ENCODE measurements around the gene TAMALIN.

The TAMALIN gene

GRCh38 chr12:52045794-52046199 is 39.1 kb downstream of the TAMALIN start:
- H3K27me3 Mint-ChIP-seq (ENCODE audit: low read depth): peaks cover 9% of the 10 kb centered on the region
- no peak overlapping the region for H3K4me3 Mint-ChIP-seq
- H3K36me3 Mint-ChIP-seq (ENCODE audit: low read depth): no peaks in the 10 kb centered on the region
- H3K27ac Mint-ChIP-seq: no peak overlapping the region
- H3K4me1 Mint-ChIP-seq (ENCODE audit: low read depth): peaks cover 39% of the 10 kb centered on the region
- H3K9me3 Mint-ChIP-seq: no peaks in the 10 kb centered on the region

- Mint-ChIP-seq H3K36me3 (ENCODE audit: low read depth) (no peaks in the 10 kb centered on the region), H3K4me1 (ENCODE audit: low read depth) (peaks cover 38% of the 10 kb centered on the region), H3K27me3 (ENCODE audit: low read depth) (peaks cover 9% of the 10 kb centered on the region), H3K27ac (no peak overlapping the region), H3K9me3 (no peaks in the 10 kb centered on the region), H3K4me3 (no peak overlapping the region)
Observed at GRCh38 chr12:52046859-52047258, 40.1 kb downstream of the TAMALIN start.

GRCh38 chr12:52049286-52049685 is 42.5 kb downstream of the TAMALIN start:
- no peaks in the 10 kb centered on the region for H3K9me3 Mint-ChIP-seq
- H3K27me3 Mint-ChIP-seq (ENCODE audit: low read depth): peaks cover 9% of the 10 kb centered on the region
- H3K27ac Mint-ChIP-seq: peak overlapping the region; percentile 72
- H3K36me3 Mint-ChIP-seq (ENCODE audit: low read depth): no peaks in the 10 kb centered on the region
- peaks cover 40% of the 10 kb centered on the region for H3K4me1 Mint-ChIP-seq (ENCODE audit: low read depth)
- H3K4me3 Mint-ChIP-seq: peak overlapping the region; percentile 83

GRCh38 chr12:52049688-52050087 is 42.9 kb downstream of the TAMALIN start:
- Mint-ChIP-seq H3K4me3 (peak overlapping the region; percentile 83), H3K4me1 (ENCODE audit: low read depth) (peaks cover 40% of the 10 kb centered on the region), H3K27ac (peak overlapping the region; percentile 72), H3K36me3 (ENCODE audit: low read depth) (no peaks in the 10 kb centered on the region), H3K9me3 (no peaks in the 10 kb centered on the region), H3K27me3 (ENCODE audit: low read depth) (peaks cover 9% of the 10 kb centered on the region)

GRCh38 chr12:52050116-52050757 is 43.5 kb downstream of the TAMALIN start:
- H3K36me3 Mint-ChIP-seq (ENCODE audit: low read depth): no peaks in the 10 kb centered on the region
- peaks cover 9% of the 10 kb centered on the region for H3K27me3 Mint-ChIP-seq (ENCODE audit: low read depth)
- H3K27ac Mint-ChIP-seq: peak overlapping the region; percentile 72
- H3K4me3 Mint-ChIP-seq: peak overlapping the region; percentile 83
- H3K9me3 Mint-ChIP-seq: no peaks in the 10 kb centered on the region
- H3K4me1 Mint-ChIP-seq (ENCODE audit: low read depth): peaks cover 40% of the 10 kb centered on the region

GRCh38 chr12:52050758-52051541 is 44.2 kb downstream of the TAMALIN start, which contains the start of gene NR4A1:
Gene NR4A1, plus strand, starts transcription at chr12:52051442. Its CDS starts 2,887 bp downstream, at chr12:52054329.
- no peaks in the 10 kb centered on the region for H3K9me3 Mint-ChIP-seq
- peaks cover 36% of the 10 kb centered on the region for H3K4me1 Mint-ChIP-seq (ENCODE audit: low read depth)
- peaks cover 9% of the 10 kb centered on the region for H3K27me3 Mint-ChIP-seq (ENCODE audit: low read depth)
- H3K27ac Mint-ChIP-seq: peak within 1 kb of the TSS; percentile 92
- H3K36me3 Mint-ChIP-seq (ENCODE audit: low read depth): no peaks in the 10 kb centered on the region
- H3K4me3 Mint-ChIP-seq: peak within 1 kb of the TSS; percentile 83

GRCh38 chr12:52052468-52053186 is 45.9 kb downstream of the TAMALIN start:
- Mint-ChIP-seq H3K4me1 (ENCODE audit: low read depth) (peaks cover 31% of the 10 kb centered on the region), H3K4me3 (peak overlapping the region; percentile 83), H3K27ac (peak overlapping the region; percentile 92), H3K27me3 (ENCODE audit: low read depth) (peaks cover 9% of the 10 kb centered on the region), H3K36me3 (ENCODE audit: low read depth) (no peaks in the 10 kb centered on the region), H3K9me3 (no peaks in the 10 kb centered on the region)

GRCh38 chr12:52053536-52054209 is 46.9 kb downstream of the TAMALIN start:
- Mint-ChIP-seq H3K9me3 (no peaks in the 10 kb centered on the region), H3K27me3 (ENCODE audit: low read depth) (peaks cover 9% of the 10 kb centered on the region), H3K36me3 (ENCODE audit: low read depth) (no peaks in the 10 kb centered on the region), H3K27ac (no peak overlapping the region), H3K4me3 (peak overlapping the region; percentile 83), H3K4me1 (ENCODE audit: low read depth) (peaks cover 31% of the 10 kb centered on the region)

GRCh38 chr12:52054231-52054832 is 47.6 kb downstream of the TAMALIN start:
- Mint-ChIP-seq H3K4me1 (ENCODE audit: low read depth) (peaks cover 28% of the 10 kb centered on the region), H3K27ac (no peak overlapping the region), H3K27me3 (ENCODE audit: low read depth) (peaks cover 5% of the 10 kb centered on the region), H3K9me3 (no peaks in the 10 kb centered on the region), H3K36me3 (ENCODE audit: low read depth) (no peaks in the 10 kb centered on the region), H3K4me3 (no peak overlapping the region)

- H3K27ac Mint-ChIP-seq: no peak overlapping the region
Observed at GRCh38 chr12:52054833-52055730, 48.3 kb downstream of the TAMALIN start.

GRCh38 chr12:52055731-52056711 is 49.3 kb downstream of the TAMALIN start:
- peaks cover 14% of the 10 kb centered on the region for H3K4me1 Mint-ChIP-seq (ENCODE audit: low read depth)
- H3K9me3 Mint-ChIP-seq: no peaks in the 10 kb centered on the region
- H3K36me3 Mint-ChIP-seq (ENCODE audit: low read depth): no peaks in the 10 kb centered on the region
- no peak overlapping the region for H3K4me3 Mint-ChIP-seq
- H3K27me3 Mint-ChIP-seq (ENCODE audit: low read depth): no peaks in the 10 kb centered on the region
- H3K27ac Mint-ChIP-seq: no peak overlapping the region

More at GRCh38 chr12:52054833-52055730, 48.3 kb downstream of the TAMALIN start:
- Mint-ChIP-seq H3K9me3 (no peaks in the 10 kb centered on the region), H3K36me3 (ENCODE audit: low read depth) (no peaks in the 10 kb centered on the region), H3K27me3 (ENCODE audit: low read depth) (no peaks in the 10 kb centered on the region), H3K4me3 (no peak overlapping the region), H3K4me1 (ENCODE audit: low read depth) (peaks cover 20% of the 10 kb centered on the region)

- no peaks in the 10 kb centered on the region for H3K36me3 Mint-ChIP-seq (ENCODE audit: low read depth)
- no peak overlapping the region for H3K4me3 Mint-ChIP-seq
- no peak overlapping the region for H3K27ac Mint-ChIP-seq
- no peaks in the 10 kb centered on the region for H3K27me3 Mint-ChIP-seq (ENCODE audit: low read depth)
- H3K9me3 Mint-ChIP-seq: no peaks in the 10 kb centered on the region
- H3K4me1 Mint-ChIP-seq (ENCODE audit: low read depth): peaks cover 8% of the 10 kb centered on the region
Observed at GRCh38 chr12:52056801-52057637, 50.3 kb downstream of the TAMALIN start.

Measured in T-helper 1 cell treated with Interleukin-12 subunit alpha and Interleukin-12 subunit beta and Interleukin-4 antibody, amounts not matched to agents 30 μg/mL and 1 μg/mL, for 36 hours (primary cell).